ENCODE data around the gene ZNF462.

ZNF462 gene

GRCh38 chr9:106970219-106970975, 107.4 kb downstream of the ZNF462 start:
- TF ChIP-seq CTCF (IDR thresholded peaks at IDR 0.05) = no peak

- TF ChIP-seq CTCF (IDR thresholded peaks at IDR 0.05) = no peak
Observed at GRCh38 chr9:106970976-106971457, 108.1 kb downstream of the ZNF462 start.

- TF ChIP-seq CTCF (IDR thresholded peaks at IDR 0.05) = no peak
Observed at GRCh38 chr9:106972082-106972481, 109.1 kb downstream of the ZNF462 start.

- no peak for TF ChIP-seq CTCF (IDR thresholded peaks at IDR 0.05)
Observed at GRCh38 chr9:106974341-106974740, 111.4 kb downstream of the ZNF462 start.

- TF ChIP-seq CTCF (IDR thresholded peaks at IDR 0.05) = no peak
Observed at GRCh38 chr9:106976772-106977171, 113.8 kb downstream of the ZNF462 start.

- no peak for TF ChIP-seq CTCF (IDR thresholded peaks at IDR 0.05)
Observed at GRCh38 chr9:106980551-106981101, 117.7 kb downstream of the ZNF462 start.

- no peak for TF ChIP-seq CTCF (IDR thresholded peaks at IDR 0.05)
Observed at GRCh38 chr9:106981396-106982287, 118.7 kb downstream of the ZNF462 start.
